Measurements from ENCODE around the gene RFX3. TPM values are rescaled to one million over a fixed set of nuclear protein-coding genes. Genes with fewer than 3 reads are reported as not detected.
A peak's percentile ranks its signal among the peaks of the same experiment; 100 is the strongest.

RFX3 gene
- total RNA-seq, 1 experiment from 2014 or later = 9.9 TPM

- Histone ChIP-seq H3K4me2 (ENCODE audit: insufficient read depth, insufficient read length, low read length) (peak overlapping the region; percentile 93), H3K4ac (ENCODE audit: low read depth, low read length) (peak overlapping the region; percentile 54), H3K18ac (ENCODE audit: insufficient read length, low read depth, low read length) (peak overlapping the region; percentile 98), H3K56ac (ENCODE audit: insufficient read length, low read depth, low read length) (peak overlapping the region; percentile 59), H3K27me3 (ENCODE audit: insufficient read depth, low read length) (no peaks in the 10 kb centered on the region), H3K9ac (ENCODE audit: extremely low read depth, insufficient read length, low read length) (peak overlapping the region; percentile 93), H3K79me2 (ENCODE audit: insufficient read depth, low read length) (peaks cover 5% of the 10 kb centered on the region; the same call in 1 of the 2 replicates), H2BK20ac (ENCODE audit: low read depth, low read length, poor library complexity, severe bottlenecking) (no peak overlapping the region), H3K23ac (ENCODE audit: insufficient read length, low read depth, low read length) (peak overlapping the region; percentile 3), H3K23me2 (ENCODE audit: insufficient read length, low read depth, low read length, poor library complexity, severe bottlenecking) (peaks cover 12% of the 10 kb centered on the region), H2BK15ac (ENCODE audit: low read depth, low read length) (no peak overlapping the region), H4K8ac (replicated peaks; ENCODE audit: insufficient read length, low read depth, low read length) (peak overlapping the region; percentile 92), H3K4me1 (ENCODE audit: insufficient read depth, low read length) (no peaks in the 10 kb centered on the region; the same call in 1 of the 2 replicates), H4K91ac (ENCODE audit: insufficient read length, low read depth, low read length) (peak overlapping the region; percentile 27), H2BK120ac (ENCODE audit: low read depth, low read length, poor library complexity, severe bottlenecking) (peak overlapping the region; percentile 90), H2AK5ac (ENCODE audit: insufficient read length, low read length) (no peak overlapping the region), H4K5ac (ENCODE audit: insufficient read length, low read depth, low read length) (peak overlapping the region; percentile 96), H3K79me1 (ENCODE audit: insufficient read depth, low read depth, low read length, poor library complexity, severe bottlenecking) (no peaks in the 10 kb centered on the region), H2BK5ac (ENCODE audit: insufficient read length, low read length) (peak overlapping the region; percentile 67), H2BK12ac (ENCODE audit: insufficient read length, low read depth, low read length) (peak overlapping the region; percentile 65), H2AFZ (ENCODE audit: low read length) (no peak overlapping the region), H3T11ph (ENCODE audit: low read length) (peak overlapping the region; percentile 86), H3K27ac (ENCODE audit: insufficient read length, low read depth, low read length) (peak overlapping the region; percentile 93), H4K20me1 (ENCODE audit: control insufficient read depth, insufficient read depth, insufficient read length) (no peaks in the 10 kb centered on the region), H3K14ac (ENCODE audit: insufficient read depth, low read length) (peak overlapping the region; percentile 98), H3K9me3 (ENCODE audit: control insufficient read depth, low read depth, low read length) (no peaks in the 10 kb centered on the region)
- peaks cover 2 to 26% (median 11%) of the 10 kb centered on the region in 3 experiments; a peak in 6 of 7 replicates for H3K36me3 Mint-ChIP-seq (ENCODE audit: insufficient read depth in 1 of 3, low read depth in 3 of 3)
- peak overlapping the region; percentile 100 for H3K27ac Mint-ChIP-seq
- peak; percentile 79 for DNase-seq
- TF ChIP-seq CTCF (conservative IDR thresholded peaks at IDR 0.05) = no peak
- peaks cover 2% of the 10 kb centered on the region; the same call in 1 of the 2 replicates for H3K27me3 Mint-ChIP-seq (ENCODE audit: low read depth)
- no peaks in the 10 kb centered on the region for H3K9me3 Mint-ChIP-seq
- WGBS (ENCODE audit: extremely low coverage, insufficient read length, low lambda C conversion rate) = no CpG with 5 or more reads among the region's 74 CpGs
- peak overlapping the region; percentile 94 for H3K4me3 Mint-ChIP-seq
- peaks cover 35 to 42% of the 10 kb centered on the region in 2 experiments for H3K4me1 Mint-ChIP-seq
These were observed 580 bp upstream of the RFX3 start for GRCh38 chr9:3526165-3526996.

Data from H9 (cell line).